GM19397 (cell line): ENCODE results near the gene RPL38.

Source experiments
- ATAC-seq: cut with Tn5 transposase; IDR thresholded peaks from one replicate; pipeline ENCODE4 v1.9.1; 2021; ENCODE audit warnings: mild to moderate bottlenecking, moderate library complexity; ENCODE audit not compliant: unreplicated experiment

Gene RPL38

GRCh38 chr17:74206332-74206818, 2.9 kb downstream of the RPL38 start:
- ATAC-seq = no peak

DNA sequence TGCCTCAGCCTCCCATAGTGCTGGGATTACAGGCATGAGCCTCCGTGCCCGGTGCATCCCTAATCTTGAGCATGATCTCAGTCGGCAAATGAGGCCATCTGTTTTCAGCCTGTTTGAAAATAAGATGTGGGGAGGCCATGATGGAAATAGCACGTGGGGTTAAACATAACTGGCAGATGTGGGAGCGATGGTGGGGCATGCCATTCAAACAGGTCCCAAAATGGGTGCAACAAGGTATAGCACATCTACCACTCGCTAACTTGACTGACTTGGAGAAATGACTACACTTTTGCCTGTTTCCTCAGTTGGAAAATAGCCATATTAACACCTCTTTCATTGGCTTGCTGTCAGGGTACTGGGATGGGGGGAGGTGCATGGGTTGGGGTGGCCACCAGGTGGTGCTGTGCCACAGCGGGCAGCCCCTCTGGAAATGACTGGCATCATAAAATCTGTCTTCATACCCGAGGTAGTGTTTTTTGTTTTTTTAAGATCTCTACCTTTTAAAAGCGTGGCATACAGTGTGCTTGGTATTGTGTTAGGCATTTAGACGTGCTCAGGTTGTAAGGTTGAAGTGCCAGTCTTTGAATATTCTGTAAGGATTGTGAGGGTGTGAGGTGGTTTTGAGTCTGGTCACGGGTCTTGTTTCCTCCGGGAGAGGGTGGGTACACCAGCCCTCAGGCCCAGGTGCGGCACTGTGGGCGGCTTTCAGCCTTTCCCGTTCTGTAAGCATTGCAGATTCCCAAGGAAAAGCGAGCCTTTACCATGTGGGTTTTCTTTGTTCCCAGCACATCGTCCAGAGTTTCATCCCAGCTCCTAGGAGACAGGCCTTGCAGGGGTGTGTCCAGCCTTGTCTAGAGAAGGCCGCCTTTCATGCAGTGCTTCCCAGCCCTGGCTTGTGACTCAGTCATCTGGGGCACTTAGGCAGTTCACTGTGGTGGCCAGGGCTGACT, 7.0 kb downstream of the RPL38 start:
- no peak for ATAC-seq

DNA sequence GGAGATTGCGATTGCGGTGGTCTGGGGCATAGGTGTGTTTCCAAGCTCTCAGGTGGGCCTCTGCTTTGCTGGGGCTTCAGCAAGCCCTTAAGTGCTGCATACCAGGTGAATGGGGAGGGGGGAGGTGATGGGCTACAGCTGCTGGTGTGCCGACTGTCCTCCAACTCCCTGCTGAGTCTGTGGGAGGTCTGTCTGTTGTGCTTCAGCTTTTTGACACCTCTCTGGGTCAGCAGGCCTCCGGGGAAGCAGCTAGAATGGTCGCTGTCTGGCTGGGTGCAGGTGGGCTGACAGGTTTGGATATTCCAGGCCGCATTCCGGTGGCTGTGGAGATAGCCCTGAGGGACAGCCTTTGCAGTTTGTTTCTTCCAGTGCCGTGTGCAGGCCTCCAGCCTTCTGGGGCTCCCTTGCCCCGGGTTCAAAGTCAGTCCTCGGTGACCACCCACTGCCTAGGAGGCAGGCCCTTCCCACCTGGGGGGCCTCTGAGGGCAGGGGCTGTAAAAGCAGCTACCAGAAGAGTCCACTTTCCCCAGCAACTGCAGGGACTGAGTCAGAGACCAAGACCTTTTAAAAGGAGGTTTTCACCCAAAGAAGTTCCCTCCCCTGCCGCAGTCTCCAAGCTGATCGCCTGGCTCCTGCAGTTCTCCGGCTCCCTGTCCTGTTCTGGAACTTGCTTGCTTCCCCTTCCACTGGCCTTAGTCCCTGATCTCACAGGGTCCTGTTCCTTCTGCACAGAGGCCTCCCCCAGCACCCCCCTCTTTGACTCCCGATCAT, 7.8 kb downstream of the RPL38 start:
- no peak for ATAC-seq

DNA sequence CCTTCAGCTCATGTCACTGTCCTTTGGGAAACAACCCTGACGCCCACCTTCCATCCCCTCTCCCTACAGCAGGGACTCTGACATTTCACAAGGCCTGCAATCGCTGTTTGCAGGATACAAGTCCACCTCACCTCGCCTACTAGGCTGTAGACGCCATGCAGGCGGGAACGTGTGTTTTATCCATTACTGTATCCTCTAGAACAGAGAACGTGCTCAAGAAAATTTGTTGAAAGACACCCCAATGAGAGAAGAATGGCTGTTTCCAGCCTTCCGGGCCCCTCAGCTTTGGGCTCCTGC, 8.4 kb downstream of the RPL38 start:
- ATAC-seq = no peak

DNA sequence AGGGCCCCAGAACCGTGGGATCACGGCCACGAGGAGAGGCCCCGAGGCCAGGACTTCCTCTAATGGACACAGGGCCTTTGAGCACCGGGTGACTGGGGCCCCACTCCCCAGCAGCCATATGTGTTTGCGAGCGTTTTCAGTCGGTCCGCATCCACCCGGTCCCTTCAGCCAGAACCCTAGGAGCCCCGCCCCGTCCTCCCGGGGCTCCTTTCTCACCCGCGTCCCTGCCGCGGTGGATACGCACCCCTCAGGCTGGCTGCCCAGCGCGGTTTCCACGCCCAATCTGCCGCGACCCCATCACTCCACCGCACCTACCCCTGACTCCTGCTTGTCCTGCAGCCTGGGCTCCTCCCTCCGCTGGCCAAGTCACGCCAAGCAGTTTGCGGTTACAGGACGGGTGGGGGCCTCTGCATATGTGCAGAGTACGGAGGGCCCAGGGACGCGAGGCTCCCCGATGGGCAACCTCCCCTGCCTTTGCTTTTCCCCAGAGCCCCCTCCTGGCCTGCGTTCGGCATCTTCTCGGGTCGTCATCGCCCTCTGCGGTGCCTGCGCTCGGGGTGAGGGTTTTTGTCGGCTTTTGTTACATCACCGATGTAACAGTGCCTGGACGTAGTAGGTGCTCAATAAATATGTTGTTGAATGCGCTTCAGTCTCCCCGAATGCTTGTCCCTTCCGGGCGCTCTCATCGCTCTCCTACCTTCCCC, 8.9 kb downstream of the RPL38 start:
- ATAC-seq = peak; percentile 5

- peak; percentile 71 for ATAC-seq
These were observed 9.7 kb downstream of the RPL38 start, which contains the start of gene TTYH2 for GRCh38 chr17:74212913-74213791. Gene TTYH2 (plus strand): TSS chr17:74213571. CDS start chr17:74213588, 17 bp downstream.

DNA sequence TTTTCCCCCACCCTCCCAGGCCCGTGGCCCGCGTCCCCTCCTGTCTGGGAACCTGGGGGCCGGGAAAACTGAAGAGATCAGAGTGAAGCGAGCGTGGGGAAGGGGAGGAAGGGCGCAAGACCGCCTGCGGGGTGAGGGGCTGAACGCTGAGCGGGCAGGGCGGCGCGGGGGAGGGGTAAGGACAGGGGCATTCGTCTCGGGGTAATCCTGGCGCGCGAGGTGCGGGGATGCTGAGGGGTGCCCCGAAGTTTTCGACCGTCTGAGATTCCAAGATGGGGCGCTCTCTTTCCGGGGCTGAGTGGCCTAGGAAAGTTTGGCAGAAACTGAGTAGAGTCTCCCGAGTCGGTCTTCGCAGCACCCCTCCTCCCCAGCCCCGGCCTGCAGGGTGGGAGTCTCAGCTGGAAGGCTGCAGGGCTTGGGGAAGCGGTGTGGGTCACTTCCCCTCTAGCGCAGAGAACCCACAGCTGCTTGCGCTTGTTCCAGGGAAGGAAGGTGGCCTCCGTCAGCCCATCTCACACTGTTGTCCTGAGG, 10.4 kb downstream of the RPL38 start:
- no peak for ATAC-seq

- no peak for ATAC-seq
These were observed 11.2 kb downstream of the RPL38 start for GRCh38 chr17:74214484-74215341.

DNA sequence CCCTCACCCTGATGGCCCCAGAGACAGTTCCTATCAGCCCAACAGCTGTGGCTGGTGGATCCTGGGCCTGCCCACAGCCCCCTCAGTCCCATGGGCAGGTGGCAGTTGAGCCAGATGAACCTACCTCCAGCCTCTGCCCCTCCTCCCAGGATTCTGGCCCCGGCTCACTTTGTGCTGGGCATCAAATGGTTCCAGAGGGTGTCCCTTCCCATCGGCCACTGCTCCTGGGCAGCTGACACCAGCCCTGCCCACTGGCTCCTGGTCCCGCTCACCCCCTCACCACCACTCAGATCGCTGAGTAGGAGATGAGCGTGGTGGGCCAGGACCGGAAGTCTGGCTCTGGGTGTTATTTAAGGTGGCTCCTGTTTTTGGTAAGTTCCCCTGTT, 11.9 kb downstream of the RPL38 start:
- ATAC-seq = no peak

DNA sequence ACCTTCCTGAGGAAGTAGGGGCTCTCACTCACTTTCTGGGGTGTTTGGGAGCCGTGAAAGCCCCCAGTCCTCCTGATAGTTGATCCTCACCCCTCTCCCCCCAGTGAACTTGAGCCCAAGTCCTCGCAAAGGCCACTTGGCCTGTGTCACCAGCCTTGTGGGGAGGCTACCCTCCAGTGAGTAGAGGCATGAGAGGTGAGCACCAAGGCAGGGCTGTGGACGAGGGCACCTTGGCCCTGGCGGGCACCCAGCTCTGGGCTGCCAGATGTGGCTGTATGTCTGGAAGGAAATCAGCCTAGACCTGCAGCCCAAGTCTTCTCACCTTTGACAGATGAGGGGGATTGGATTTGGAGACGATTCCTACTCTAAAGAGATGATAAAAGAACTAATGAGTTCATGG, 13.0 kb downstream of the RPL38 start:
- no peak for ATAC-seq

DNA sequence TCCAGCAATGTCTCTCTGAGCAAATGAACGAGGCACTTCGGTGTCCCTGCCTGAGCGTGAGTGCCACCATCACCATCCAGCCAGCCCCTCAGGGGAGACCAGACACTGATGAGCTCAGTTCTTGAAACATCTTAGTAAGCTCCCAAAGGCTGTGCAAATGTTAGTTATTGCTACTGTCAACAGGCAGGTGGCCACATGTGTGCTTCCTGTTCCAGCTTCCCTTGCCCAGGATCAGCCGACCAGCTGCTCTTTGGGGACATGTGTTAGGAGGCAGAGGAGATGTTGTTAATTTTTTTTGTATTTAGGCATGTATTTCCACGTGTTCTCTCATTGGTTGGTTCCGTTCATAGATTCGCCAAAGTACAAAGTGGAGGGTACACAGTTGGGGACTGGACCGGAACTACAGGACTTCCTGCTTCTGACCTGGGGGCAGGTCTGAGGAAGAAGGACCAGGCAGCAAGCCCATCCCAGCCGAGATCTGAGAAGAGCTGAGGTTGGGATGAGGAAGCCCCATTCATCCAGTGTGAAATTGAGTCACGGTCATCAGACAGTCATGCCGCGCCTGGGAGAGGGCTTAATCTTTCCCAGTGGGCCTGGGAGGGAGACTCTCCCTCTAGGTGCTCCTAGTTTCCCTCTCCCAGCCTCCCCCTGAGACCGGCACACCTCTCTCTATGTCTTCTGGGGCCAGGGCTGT, 13.7 kb downstream of the RPL38 start:
- no peak for ATAC-seq

- ATAC-seq = no peak
These were observed 14.4 kb downstream of the RPL38 start for GRCh38 chr17:74217888-74218287.

DNA sequence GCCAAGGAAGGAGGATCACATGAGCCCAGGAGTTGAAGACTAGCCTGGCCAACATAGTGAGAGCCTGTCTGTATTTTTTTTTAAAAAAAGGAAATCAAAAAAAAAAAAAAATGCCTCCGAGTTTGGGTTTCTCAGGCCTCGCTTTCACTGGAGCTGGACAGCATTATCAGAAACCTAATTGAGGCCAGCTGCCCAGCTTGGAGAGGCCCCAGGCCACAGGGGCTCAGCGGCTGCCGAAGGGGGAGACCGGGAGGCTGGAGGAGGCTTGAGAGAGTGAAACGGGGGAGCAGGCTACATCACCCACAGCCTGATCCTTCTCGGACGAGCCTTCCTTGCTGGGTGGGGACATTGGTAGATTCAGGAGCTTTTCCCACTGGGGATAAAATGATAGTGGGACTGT, 15.0 kb downstream of the RPL38 start:
- no peak for ATAC-seq

GRCh38 chr17:74219576-74220133, 16.2 kb downstream of the RPL38 start:
- ATAC-seq = no peak

- no peak for ATAC-seq
These were observed 16.7 kb downstream of the RPL38 start for GRCh38 chr17:74220219-74220618.

GRCh38 chr17:74220946-74221818, 17.7 kb downstream of the RPL38 start:
- ATAC-seq = no peak

- no peak for ATAC-seq
These were observed 18.9 kb downstream of the RPL38 start for GRCh38 chr17:74222399-74222798.
